ENCODE data around the gene NHS. TPM values are rescaled to one million over a fixed set of nuclear protein-coding genes. Genes with fewer than 3 reads are reported as not detected.

The NHS gene
- total RNA-seq, 1 donor from 2014 or later, result 6.6 TPM

DNA sequence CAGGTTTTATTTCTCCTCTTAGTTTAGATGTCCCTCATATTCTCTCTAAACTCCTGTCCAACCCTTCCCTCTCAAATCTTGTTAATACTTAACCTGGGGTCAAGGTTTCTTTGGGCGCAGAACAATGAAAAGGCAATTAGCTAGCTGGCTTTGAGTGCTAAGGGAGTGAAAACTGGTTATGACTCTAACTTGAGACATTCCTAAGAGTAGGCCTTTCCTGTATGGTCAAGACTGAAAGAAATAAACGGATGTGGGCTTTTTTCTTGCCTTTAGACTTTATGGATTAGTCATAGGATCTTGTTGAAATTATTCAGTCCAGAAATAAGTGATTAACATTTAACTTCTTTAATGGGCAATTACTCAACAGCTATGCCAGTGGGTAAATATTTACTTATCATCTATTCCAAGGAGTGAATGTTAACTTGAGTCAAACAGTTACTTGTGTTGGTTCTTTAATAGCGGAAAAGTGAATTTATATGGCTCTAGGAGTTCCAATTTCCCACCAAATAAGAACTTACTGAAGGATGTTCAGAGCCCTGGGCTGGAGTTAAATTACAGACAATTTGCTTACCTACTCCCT is 220.5 kb downstream of the NHS start:
- Histone ChIP-seq H3K27ac (ENCODE audit: low read depth, low read length) (peak overlapping the region; percentile 67), H3K4me3 (ENCODE audit: insufficient read depth, low read depth, low read length) (no peak overlapping the region), H3K9me3 (ENCODE audit: insufficient read depth, low read depth, low read length) (no peaks in the 10 kb centered on the region), H2AFZ (ENCODE audit: low read depth, low read length) (no peak overlapping the region), H3K4me1 (ENCODE audit: insufficient read depth, low read length) (peaks cover 40% of the 10 kb centered on the region), H3K9ac (ENCODE audit: low read length) (no peak overlapping the region), H3K36me3 (ENCODE audit: insufficient read depth, low read length) (no peaks in the 10 kb centered on the region), H3K79me2 (ENCODE audit: insufficient read depth, low read length) (peaks cover 5% of the 10 kb centered on the region), H4K20me1 (ENCODE audit: insufficient read depth, low read length) (no peaks in the 10 kb centered on the region), H3K4me2 (ENCODE audit: low read length) (peak overlapping the region; percentile 49), H3K27me3 (ENCODE audit: insufficient read depth, low read length) (no peaks in the 10 kb centered on the region)
- Mint-ChIP-seq H3K9me3 (ENCODE audit: unreplicated experiment) (peaks cover 2% of the 10 kb centered on the region), H3K27me3 (ENCODE audit: low read depth, unreplicated experiment) (no peaks in the 10 kb centered on the region), H3K4me3 (ENCODE audit: unreplicated experiment) (no peak overlapping the region), H3K4me1 (ENCODE audit: low read depth, unreplicated experiment) (peaks cover 44% of the 10 kb centered on the region), H3K27ac (ENCODE audit: unreplicated experiment) (peak overlapping the region; percentile 84), H3K36me3 (ENCODE audit: low read depth, unreplicated experiment) (no peaks in the 10 kb centered on the region)
- FAIRE-seq (peak; percentile 76), DNase-seq (ENCODE audit: low read depth) (peak; percentile 88)
- no peak for TF ChIP-seq EZH2 (IDR thresholded peaks at IDR 0.05; ENCODE audit: insufficient read depth, low read length)
- TF ChIP-seq, protein P1, sequence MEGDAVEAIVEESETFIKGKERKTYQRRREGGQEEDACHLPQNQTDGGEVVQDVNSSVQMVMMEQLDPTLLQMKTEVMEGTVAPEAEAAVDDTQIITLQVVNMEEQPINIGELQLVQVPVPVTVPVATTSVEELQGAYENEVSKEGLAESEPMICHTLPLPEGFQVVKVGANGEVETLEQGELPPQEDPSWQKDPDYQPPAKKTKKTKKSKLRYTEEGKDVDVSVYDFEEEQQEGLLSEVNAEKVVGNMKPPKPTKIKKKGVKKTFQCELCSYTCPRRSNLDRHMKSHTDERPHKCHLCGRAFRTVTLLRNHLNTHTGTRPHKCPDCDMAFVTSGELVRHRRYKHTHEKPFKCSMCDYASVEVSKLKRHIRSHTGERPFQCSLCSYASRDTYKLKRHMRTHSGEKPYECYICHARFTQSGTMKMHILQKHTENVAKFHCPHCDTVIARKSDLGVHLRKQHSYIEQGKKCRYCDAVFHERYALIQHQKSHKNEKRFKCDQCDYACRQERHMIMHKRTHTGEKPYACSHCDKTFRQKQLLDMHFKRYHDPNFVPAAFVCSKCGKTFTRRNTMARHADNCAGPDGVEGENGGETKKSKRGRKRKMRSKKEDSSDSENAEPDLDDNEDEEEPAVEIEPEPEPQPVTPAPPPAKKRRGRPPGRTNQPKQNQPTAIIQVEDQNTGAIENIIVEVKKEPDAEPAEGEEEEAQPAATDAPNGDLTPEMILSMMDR (IDR thresholded peaks at IDR 0.05; ENCODE audit: insufficient read depth, low read depth, low read length), result no peak

DNA sequence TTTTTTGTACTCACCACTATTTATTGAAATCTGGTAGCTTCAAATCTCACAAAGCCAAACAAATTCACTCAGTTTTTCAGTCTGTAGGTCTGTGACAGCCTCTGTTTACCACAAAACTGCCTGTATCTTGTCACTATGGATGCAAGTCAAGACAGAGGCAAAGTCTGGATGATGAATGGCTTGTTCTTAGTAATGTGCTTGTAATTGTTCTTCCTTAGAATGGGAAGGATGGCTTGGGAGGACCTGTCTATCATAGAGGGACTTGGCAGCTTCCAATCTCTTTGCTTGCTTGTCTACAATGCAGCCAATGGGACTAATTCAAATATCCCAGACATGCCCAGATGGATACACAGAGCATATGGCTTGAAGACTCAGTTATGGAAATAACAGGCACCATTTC is 221.1 kb downstream of the NHS start:
- Mint-ChIP-seq H3K27me3 (ENCODE audit: low read depth, unreplicated experiment) (no peaks in the 10 kb centered on the region), H3K4me1 (ENCODE audit: low read depth, unreplicated experiment) (peaks cover 46% of the 10 kb centered on the region), H3K4me3 (ENCODE audit: unreplicated experiment) (no peak overlapping the region), H3K27ac (ENCODE audit: unreplicated experiment) (peak overlapping the region; percentile 84), H3K9me3 (ENCODE audit: unreplicated experiment) (peaks cover 2% of the 10 kb centered on the region), H3K36me3 (ENCODE audit: low read depth, unreplicated experiment) (no peaks in the 10 kb centered on the region)
- Histone ChIP-seq H3K27ac (ENCODE audit: low read depth, low read length) (peak overlapping the region; percentile 67), H3K27me3 (ENCODE audit: insufficient read depth, low read length) (no peaks in the 10 kb centered on the region), H3K4me3 (ENCODE audit: insufficient read depth, low read depth, low read length) (no peak overlapping the region), H4K20me1 (ENCODE audit: insufficient read depth, low read length) (no peaks in the 10 kb centered on the region), H2AFZ (ENCODE audit: low read depth, low read length) (no peak overlapping the region), H3K9ac (ENCODE audit: low read length) (no peak overlapping the region), H3K79me2 (ENCODE audit: insufficient read depth, low read length) (peaks cover 5% of the 10 kb centered on the region), H3K4me1 (ENCODE audit: insufficient read depth, low read length) (peaks cover 40% of the 10 kb centered on the region), H3K4me2 (ENCODE audit: low read length) (peak overlapping the region; percentile 49), H3K36me3 (ENCODE audit: insufficient read depth, low read length) (no peaks in the 10 kb centered on the region), H3K9me3 (ENCODE audit: insufficient read depth, low read depth, low read length) (no peaks in the 10 kb centered on the region)
- TF ChIP-seq, protein P1 (IDR thresholded peaks at IDR 0.05; ENCODE audit: insufficient read depth, low read depth, low read length), result no peak
- no peak for TF ChIP-seq EZH2 (IDR thresholded peaks at IDR 0.05; ENCODE audit: insufficient read depth, low read length)
- FAIRE-seq (no peak), DNase-seq (ENCODE audit: low read depth) (peak; percentile 45)

DNA sequence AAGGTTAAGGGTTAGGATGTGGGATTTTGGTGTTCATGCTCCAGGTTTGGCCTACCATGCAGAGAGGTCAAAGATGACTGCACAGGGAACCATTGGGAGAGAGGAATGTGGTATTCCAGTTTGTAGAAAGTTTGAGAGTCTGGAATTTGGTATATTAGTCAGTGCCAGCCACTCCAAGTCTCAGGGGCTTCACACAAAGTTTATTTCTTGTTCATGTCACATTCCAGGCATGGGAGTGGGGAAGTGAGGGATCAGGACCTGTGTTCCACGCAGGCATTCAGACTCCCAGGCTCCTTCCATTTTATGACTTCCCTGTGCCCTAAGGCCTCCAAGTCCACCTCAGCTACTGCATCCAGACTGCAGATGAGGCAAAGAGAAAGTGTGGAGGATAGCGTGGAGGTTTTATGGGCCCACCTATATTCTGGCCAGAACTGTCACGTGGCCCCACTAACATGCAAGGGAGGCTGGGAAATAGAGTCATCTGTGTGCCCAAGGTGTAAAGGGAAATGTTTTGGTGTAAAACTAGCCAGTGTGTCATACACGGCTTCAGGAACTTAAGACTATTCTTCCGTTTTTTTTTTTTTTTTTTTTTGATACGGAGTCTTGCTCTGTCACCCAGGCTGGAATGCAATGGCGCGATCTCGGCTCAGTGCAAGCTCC is 221.7 kb downstream of the NHS start:
- H3K79me2 ChIP-seq (ENCODE audit: insufficient read depth, low read length), result peaks cover 5% of the 10 kb centered on the region
- no peaks in the 10 kb centered on the region for H3K9me3 ChIP-seq (ENCODE audit: insufficient read depth, low read depth, low read length)
- H3K27ac ChIP-seq (ENCODE audit: low read depth, low read length), result peak overlapping the region; percentile 67
- no peak overlapping the region for H2AFZ ChIP-seq (ENCODE audit: low read depth, low read length)
- no peaks in the 10 kb centered on the region for H3K36me3 Mint-ChIP-seq (ENCODE audit: low read depth, unreplicated experiment)
- TF ChIP-seq EZH2 (IDR thresholded peaks at IDR 0.05; ENCODE audit: insufficient read depth, low read length), result no peak
- TF ChIP-seq, protein P1 (IDR thresholded peaks at IDR 0.05; ENCODE audit: insufficient read depth, low read depth, low read length), result no peak
- H3K27me3 Mint-ChIP-seq (ENCODE audit: low read depth, unreplicated experiment), result no peaks in the 10 kb centered on the region
- peaks cover 41% of the 10 kb centered on the region for H3K4me1 Mint-ChIP-seq (ENCODE audit: low read depth, unreplicated experiment)
- no peak overlapping the region for H3K9ac ChIP-seq (ENCODE audit: low read length)
- H3K27ac Mint-ChIP-seq (ENCODE audit: unreplicated experiment), result peak overlapping the region; percentile 55
- FAIRE-seq, result no peak
- no peaks in the 10 kb centered on the region for H4K20me1 ChIP-seq (ENCODE audit: insufficient read depth, low read length)
- H3K9me3 Mint-ChIP-seq (ENCODE audit: unreplicated experiment), result peaks cover 2% of the 10 kb centered on the region
- H3K4me3 Mint-ChIP-seq (ENCODE audit: unreplicated experiment), result no peak overlapping the region
- peak; percentile 43 for DNase-seq (ENCODE audit: low read depth)
- no peaks in the 10 kb centered on the region for H3K27me3 ChIP-seq (ENCODE audit: insufficient read depth, low read length)
- no peak overlapping the region for H3K4me3 ChIP-seq (ENCODE audit: insufficient read depth, low read depth, low read length)
- H3K36me3 ChIP-seq (ENCODE audit: insufficient read depth, low read length), result no peaks in the 10 kb centered on the region
- H3K4me1 ChIP-seq (ENCODE audit: insufficient read depth, low read length), result peaks cover 35% of the 10 kb centered on the region
- peak overlapping the region; percentile 49 for H3K4me2 ChIP-seq (ENCODE audit: low read length)
